Keratinocyte (primary cell): ENCODE measurements around the gene WNT4. TPM values are rescaled to one million over a fixed set of nuclear protein-coding genes. Genes with fewer than 3 reads are reported as not detected.

Source experiments
- DNase-seq: peaks from one replicate; pipeline ENCODE4 v3.0.0-alpha.2; 2011; ENCODE audit warnings: low read depth, missing footprints, low spot score
- FAIRE-seq: peaks from 2 replicates; lab custom pipeline; 2011; peaks lifted over from hg19 to GRCh38; lab: Jason Lieb, UNC
- H2AFZ ChIP-seq: 2 replicates; pipeline ENCODE4 v1.6.0; 2012; ENCODE audit warnings: low read length, control low read depth, inconsistent platforms; ENCODE audit not compliant: control insufficient read depth
- H3K27ac ChIP-seq: 2 replicates; pipeline ENCODE4 v1.5.1; 2011; ENCODE audit warnings: low read length; ENCODE audit not compliant: control insufficient read depth, insufficient read depth
- H3K27me3 ChIP-seq: 3 replicates; pipeline ENCODE4 v1.6.0; 2011; ENCODE audit warnings: low read length; ENCODE audit not compliant: control insufficient read depth, insufficient read depth; ENCODE audit errors: extremely low read depth
- H3K36me3 ChIP-seq, 2 experiments: 2 replicates in 1 of 2; 3 replicates in 1 of 2; pipeline ENCODE4 v1.5.1; 2011; ENCODE audit warnings: low read length in 2 of 2, mild to moderate bottlenecking in 1 of 2; ENCODE audit not compliant: control insufficient read depth in 2 of 2, insufficient read depth in 2 of 2; ENCODE audit errors: extremely low read depth in 1 of 2
- H3K4me1 ChIP-seq: 3 replicates; pipeline ENCODE4 v1.5.1; 2011; ENCODE audit warnings: low read length; ENCODE audit not compliant: control insufficient read depth, insufficient read depth; ENCODE audit errors: extremely low read depth
- H3K4me2 ChIP-seq: 3 replicates; pipeline ENCODE4 v1.6.0; 2011; ENCODE audit warnings: low read depth, low read length; ENCODE audit not compliant: control insufficient read depth, insufficient read depth; ENCODE audit errors: extremely low read depth
- H3K4me3 ChIP-seq, 3 experiments: fragments of 200-600 bp in 1 of 3; sonication (generic) in 1 of 3; 2 replicates in 2 of 3; 3 replicates in 1 of 3; pipeline ENCODE4 v1.5.1; 2011 to 2016; ENCODE audit warnings: low read length in 3 of 3, mild to moderate bottlenecking in 3 of 3, control low read depth in 2 of 3, inconsistent platforms in 1 of 3, low read depth in 1 of 3, mixed read lengths in 1 of 3, mixed run types in 1 of 3, moderate library complexity in 1 of 3; ENCODE audit not compliant: control insufficient read depth in 2 of 3, insufficient read depth in 2 of 3; ENCODE audit errors: extremely low read depth in 1 of 3
- H3K79me2 ChIP-seq: 2 replicates; pipeline ENCODE4 v1.6.0; 2012; ENCODE audit warnings: low read length; ENCODE audit not compliant: control insufficient read depth, insufficient read depth
- H3K9ac ChIP-seq: 3 replicates; pipeline ENCODE4 v1.6.0; 2011; ENCODE audit warnings: low read length; ENCODE audit not compliant: control insufficient read depth, insufficient read depth; ENCODE audit errors: extremely low read depth
- H3K9me1 ChIP-seq: 3 replicates; pipeline ENCODE4 v1.6.0; 2011; ENCODE audit warnings: low read length; ENCODE audit not compliant: control insufficient read depth, insufficient read depth; ENCODE audit errors: extremely low read depth
- H3K9me3 ChIP-seq: 2 replicates; pipeline ENCODE4 v1.5.1; 2012; ENCODE audit warnings: low read depth, low read length; ENCODE audit not compliant: control insufficient read depth
- H4K20me1 ChIP-seq: 3 replicates; pipeline ENCODE4 v1.6.0; 2011; ENCODE audit warnings: low read length; ENCODE audit not compliant: control insufficient read depth, insufficient read depth; ENCODE audit errors: extremely low read depth
- EZH2 ChIP-seq: IDR thresholded peaks from one replicate; pipeline ENCODE4 v1.6.1; 2012; ENCODE audit warnings: inconsistent platforms, mild to moderate bottlenecking, low read length, moderate library complexity
- dilution Hi-C: fragments of 300-500 bp; cut with MboI; formaldehyde crosslinking; loops from one replicate; pipeline ENCODE4 v1.7.0; 2020; ENCODE audit warnings: low sequenced_read_pairs; ENCODE audit not compliant: extremely low pct_ligation_motif_present
- polyA plus RNA-seq, 5 experiments: library from polyadenylated mRNA; depleted of rRNA in 3 of 5; stranded (reverse) in 3 of 5; stranded (forward) in 1 of 5; unstranded in 1 of 5; fragments of >200 nt; gene quantifications; 1 replicate in 1 of 5; 2 replicates in 3 of 5; 3 replicates in 1 of 5; pipeline versions ENCODE4 v1.2.1 to v1.2.3, GENCODE V29; 2011 to 2012; ENCODE audit warnings: missing spikeins in 2 of 5, low read depth in 1 of 5, low replicate concordance in 1 of 5
- TF ChIP-seq, protein P1 (sequence below), 3 experiments: IDR thresholded peaks in 1 of 3; conservative IDR thresholded peaks in 1 of 3; optimal IDR thresholded peaks in 1 of 3; 2 replicates in 2 of 3; 3 replicates in 1 of 3; pipeline versions ENCODE3 to v1.5.1; 2011; ENCODE audit warnings: low read length in 3 of 3, mild to moderate bottlenecking in 3 of 3, moderate library complexity in 2 of 3, control low read depth in 1 of 3, inconsistent platforms in 1 of 3; ENCODE audit not compliant: insufficient read depth in 2 of 3; ENCODE audit errors: extremely low read depth in 1 of 3

The WNT4 gene
- polyA plus RNA-seq, 1 donor (not counting 4 experiments of a cell fraction or from before 2014, with no cell fraction given), result 2.6 TPM

GRCh38 chr1:22188914-22189313 lies 46.0 kb upstream of the WNT4 start:
- Histone ChIP-seq H3K36me3 (no peaks in the 10 kb centered on the region), H3K27ac (no peak overlapping the region), H3K9me3 (no peaks in the 10 kb centered on the region), H3K4me1 (no peaks in the 10 kb centered on the region), H3K9me1 (no peaks in the 10 kb centered on the region), H3K27me3 (peaks cover 14% of the 10 kb centered on the region), H3K4me2 (no peak overlapping the region), H3K9ac (no peak overlapping the region), H4K20me1 (no peaks in the 10 kb centered on the region), H2AFZ (no peak overlapping the region), H3K4me3 (no peak overlapping the region), H3K79me2 (no peaks in the 10 kb centered on the region)
- dilution Hi-C loops, result no loop called here
- DNase-seq (no peak), FAIRE-seq (no peak)
- TF ChIP-seq, protein P1, sequence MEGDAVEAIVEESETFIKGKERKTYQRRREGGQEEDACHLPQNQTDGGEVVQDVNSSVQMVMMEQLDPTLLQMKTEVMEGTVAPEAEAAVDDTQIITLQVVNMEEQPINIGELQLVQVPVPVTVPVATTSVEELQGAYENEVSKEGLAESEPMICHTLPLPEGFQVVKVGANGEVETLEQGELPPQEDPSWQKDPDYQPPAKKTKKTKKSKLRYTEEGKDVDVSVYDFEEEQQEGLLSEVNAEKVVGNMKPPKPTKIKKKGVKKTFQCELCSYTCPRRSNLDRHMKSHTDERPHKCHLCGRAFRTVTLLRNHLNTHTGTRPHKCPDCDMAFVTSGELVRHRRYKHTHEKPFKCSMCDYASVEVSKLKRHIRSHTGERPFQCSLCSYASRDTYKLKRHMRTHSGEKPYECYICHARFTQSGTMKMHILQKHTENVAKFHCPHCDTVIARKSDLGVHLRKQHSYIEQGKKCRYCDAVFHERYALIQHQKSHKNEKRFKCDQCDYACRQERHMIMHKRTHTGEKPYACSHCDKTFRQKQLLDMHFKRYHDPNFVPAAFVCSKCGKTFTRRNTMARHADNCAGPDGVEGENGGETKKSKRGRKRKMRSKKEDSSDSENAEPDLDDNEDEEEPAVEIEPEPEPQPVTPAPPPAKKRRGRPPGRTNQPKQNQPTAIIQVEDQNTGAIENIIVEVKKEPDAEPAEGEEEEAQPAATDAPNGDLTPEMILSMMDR (optimal IDR thresholded peaks at IDR 0.05 in 1 of 3, IDR thresholded peaks at IDR 0.05 in 1 of 3, conservative IDR thresholded peaks at IDR 0.05 in 1 of 3; ENCODE audit: extremely low read depth in 1 of 3, insufficient read depth in 2 of 3, low read length in 3 of 3), result no peak
- TF ChIP-seq EZH2, result no peak

DNA sequence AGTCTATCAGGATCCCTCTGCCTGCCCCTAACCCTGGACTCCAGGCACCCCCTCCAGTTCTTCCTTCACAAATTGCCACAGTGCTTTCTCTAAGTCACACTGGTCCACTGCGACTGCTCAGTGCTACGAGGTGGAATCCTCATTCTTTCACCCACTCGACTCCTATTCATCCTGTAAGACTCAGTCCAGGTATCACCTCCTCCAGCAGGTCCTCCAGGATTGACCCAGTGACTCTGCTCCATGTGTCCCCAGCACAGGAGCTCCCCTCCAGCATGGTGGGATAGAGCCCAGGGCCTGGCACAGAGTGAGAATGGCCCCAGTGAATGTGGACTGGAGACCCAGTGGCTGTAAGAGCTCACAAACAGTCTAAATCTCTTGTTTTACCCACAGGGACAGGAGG lies 45.5 kb upstream of the WNT4 start:
- no peak for FAIRE-seq
- dilution Hi-C loops, result no loop called here

More for the DNA sequence above, 45.5 kb upstream of the WNT4 start:
- no peak overlapping the region for H3K9ac ChIP-seq
- peaks cover 17% of the 10 kb centered on the region for H3K27me3 ChIP-seq
- no peaks in the 10 kb centered on the region for H3K9me3 ChIP-seq
- H2AFZ ChIP-seq, result no peak overlapping the region
- no peaks in the 10 kb centered on the region for H4K20me1 ChIP-seq
- no peak for DNase-seq
- H3K36me3 ChIP-seq, result no peaks in the 10 kb centered on the region
- H3K4me2 ChIP-seq, result no peak overlapping the region
- H3K4me1 ChIP-seq, result no peaks in the 10 kb centered on the region
- TF ChIP-seq, protein P1 (optimal IDR thresholded peaks at IDR 0.05 in 1 of 3, IDR thresholded peaks at IDR 0.05 in 1 of 3, conservative IDR thresholded peaks at IDR 0.05 in 1 of 3; ENCODE audit: extremely low read depth in 1 of 3, insufficient read depth in 2 of 3, low read length in 3 of 3), result no peak
- TF ChIP-seq EZH2, result no peak
- H3K27ac ChIP-seq, result no peak overlapping the region
- no peaks in the 10 kb centered on the region for H3K9me1 ChIP-seq
- no peak overlapping the region for H3K4me3 ChIP-seq
- no peaks in the 10 kb centered on the region for H3K79me2 ChIP-seq
